Mucosa of rectum (tissue), 2 donors: ENCODE measurements around the gene AMOT.

ENCODE experiments used
- H3K27ac ChIP-seq, 2 donors: one replicate each; pipeline ENCODE4 v1.7.0; 2013; ENCODE audit warnings: inconsistent platforms in 2 of 2, low read depth in 2 of 2, low read length in 2 of 2
- H3K27me3 ChIP-seq, 2 donors: one replicate each; pipeline ENCODE4 v1.7.0; 2013; ENCODE audit warnings: low read length in 2 of 2; ENCODE audit not compliant: control insufficient read depth in 2 of 2, insufficient read depth in 2 of 2
- H3K36me3 ChIP-seq, 2 donors: one replicate each; pipeline ENCODE4 v1.7.0; 2013; ENCODE audit warnings: low read length in 2 of 2; ENCODE audit not compliant: control insufficient read depth in 2 of 2, insufficient read depth in 2 of 2
- H3K4me1 ChIP-seq, 2 donors: one replicate each; pipeline ENCODE4 v1.7.0; 2013; ENCODE audit warnings: low read length in 2 of 2, mild to moderate bottlenecking in 1 of 2; ENCODE audit not compliant: control insufficient read depth in 2 of 2, insufficient read depth in 2 of 2
- H3K4me3 ChIP-seq, 2 donors: one replicate each; pipeline ENCODE4 v1.7.0; 2013; ENCODE audit warnings: low read length in 2 of 2
- H3K9ac ChIP-seq, 2 donors: one replicate each; pipeline ENCODE4 v1.7.0; 2013; ENCODE audit warnings: low read length in 2 of 2, low read depth in 1 of 2, mild to moderate bottlenecking in 1 of 2
- H3K9me3 ChIP-seq, 2 donors: one replicate each; pipeline ENCODE4 v1.7.0; 2013; ENCODE audit warnings: low read length in 2 of 2; ENCODE audit not compliant: control insufficient read depth in 2 of 2
- donor health status: healthy.
- donor health status: Normal muscosa, but diverticular disease.

Gene AMOT, protein sequence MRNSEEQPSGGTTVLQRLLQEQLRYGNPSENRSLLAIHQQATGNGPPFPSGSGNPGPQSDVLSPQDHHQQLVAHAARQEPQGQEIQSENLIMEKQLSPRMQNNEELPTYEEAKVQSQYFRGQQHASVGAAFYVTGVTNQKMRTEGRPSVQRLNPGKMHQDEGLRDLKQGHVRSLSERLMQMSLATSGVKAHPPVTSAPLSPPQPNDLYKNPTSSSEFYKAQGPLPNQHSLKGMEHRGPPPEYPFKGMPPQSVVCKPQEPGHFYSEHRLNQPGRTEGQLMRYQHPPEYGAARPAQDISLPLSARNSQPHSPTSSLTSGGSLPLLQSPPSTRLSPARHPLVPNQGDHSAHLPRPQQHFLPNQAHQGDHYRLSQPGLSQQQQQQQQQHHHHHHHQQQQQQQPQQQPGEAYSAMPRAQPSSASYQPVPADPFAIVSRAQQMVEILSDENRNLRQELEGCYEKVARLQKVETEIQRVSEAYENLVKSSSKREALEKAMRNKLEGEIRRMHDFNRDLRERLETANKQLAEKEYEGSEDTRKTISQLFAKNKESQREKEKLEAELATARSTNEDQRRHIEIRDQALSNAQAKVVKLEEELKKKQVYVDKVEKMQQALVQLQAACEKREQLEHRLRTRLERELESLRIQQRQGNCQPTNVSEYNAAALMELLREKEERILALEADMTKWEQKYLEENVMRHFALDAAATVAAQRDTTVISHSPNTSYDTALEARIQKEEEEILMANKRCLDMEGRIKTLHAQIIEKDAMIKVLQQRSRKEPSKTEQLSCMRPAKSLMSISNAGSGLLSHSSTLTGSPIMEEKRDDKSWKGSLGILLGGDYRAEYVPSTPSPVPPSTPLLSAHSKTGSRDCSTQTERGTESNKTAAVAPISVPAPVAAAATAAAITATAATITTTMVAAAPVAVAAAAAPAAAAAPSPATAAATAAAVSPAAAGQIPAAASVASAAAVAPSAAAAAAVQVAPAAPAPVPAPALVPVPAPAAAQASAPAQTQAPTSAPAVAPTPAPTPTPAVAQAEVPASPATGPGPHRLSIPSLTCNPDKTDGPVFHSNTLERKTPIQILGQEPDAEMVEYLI

DNA sequence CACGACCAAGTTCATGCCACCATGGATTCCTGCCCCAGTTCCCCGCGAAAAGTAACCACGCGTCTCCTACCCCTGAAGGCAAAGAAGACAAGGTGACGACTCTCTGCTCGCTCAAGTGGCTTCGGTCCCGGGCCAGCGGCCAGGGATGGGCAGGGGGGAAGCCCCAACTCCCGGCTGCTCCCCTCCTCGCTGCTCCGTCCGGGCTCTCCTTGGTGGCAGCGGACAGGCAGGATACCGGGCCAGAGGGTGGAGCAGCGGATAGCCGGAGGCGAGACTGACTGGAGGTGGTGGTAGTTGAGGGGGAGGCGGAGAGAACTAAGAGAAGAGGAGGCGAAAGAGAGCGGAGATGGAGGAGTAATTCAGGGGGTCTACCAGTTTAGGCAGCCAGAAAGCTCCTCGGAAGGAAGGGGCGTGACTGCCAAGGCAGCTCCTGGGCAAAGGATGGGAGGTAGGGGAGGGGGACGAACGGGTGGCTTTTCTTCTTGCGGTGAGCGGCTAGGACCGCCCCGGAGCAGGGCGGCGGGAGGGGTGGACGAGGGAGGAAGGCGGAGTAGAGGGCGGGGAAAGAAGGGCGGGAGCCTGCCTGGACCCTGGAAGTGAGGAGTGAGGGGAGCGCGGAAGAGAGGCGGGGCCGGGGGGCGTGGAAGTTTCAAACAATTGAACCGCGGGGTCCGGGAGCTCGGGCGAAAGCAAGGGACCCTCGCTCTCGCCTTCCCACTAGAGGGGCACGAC is at the start of gene AMOT:
Gene AMOT, minus strand, starts transcription at position 450 of the 732 bp plus-strand sequence. CDS start 17,705 bp downstream, outside the sequence.
- H3K27me3 ChIP-seq = no peaks in the 10 kb centered on the region
- peak within 1 kb of the TSS; percentile 84 to 86 for H3K27ac ChIP-seq

DNA sequence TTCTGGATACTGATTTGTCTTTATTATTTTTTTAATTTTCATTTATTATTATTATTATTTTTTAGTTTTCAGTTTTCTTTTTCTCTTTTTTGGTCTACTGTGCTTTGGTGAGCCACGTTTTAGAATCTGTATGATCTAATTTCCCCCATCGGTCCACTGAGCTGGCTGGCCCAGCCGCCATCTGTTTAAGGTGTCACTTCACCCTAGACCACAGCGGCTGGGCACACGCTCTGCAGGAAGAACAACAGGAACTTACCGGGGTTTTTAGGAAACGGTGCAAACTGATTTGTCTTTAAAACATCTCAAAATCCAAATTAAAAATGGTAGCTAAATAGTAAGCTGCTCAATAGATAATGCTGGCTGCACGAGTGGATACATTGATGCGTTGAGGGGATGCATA is 48.8 kb upstream of the AMOT start:
- Histone ChIP-seq H3K4me1 (no peaks in the 10 kb centered on the region), H3K9me3 (no peaks in the 10 kb centered on the region), H3K27ac (no peak overlapping the region), H3K27me3 (peaks cover 0 to 2% of the 10 kb centered on the region in 2 donors), H3K4me3 (no peak overlapping the region), H3K36me3 (no peaks in the 10 kb centered on the region), H3K9ac (no peak overlapping the region)

More for the DNA sequence above, at the start of gene AMOT:
- Histone ChIP-seq H3K4me3 (peak within 1 kb of the TSS; percentile 59 to 90), H3K9me3 (no peaks in the 10 kb centered on the region), H3K4me1 (peaks cover 3 to 9% of the 10 kb centered on the region in 2 donors), H3K36me3 (no peaks in the 10 kb centered on the region), H3K9ac (peak within 1 kb of the TSS; percentile 52 to 71)

DNA sequence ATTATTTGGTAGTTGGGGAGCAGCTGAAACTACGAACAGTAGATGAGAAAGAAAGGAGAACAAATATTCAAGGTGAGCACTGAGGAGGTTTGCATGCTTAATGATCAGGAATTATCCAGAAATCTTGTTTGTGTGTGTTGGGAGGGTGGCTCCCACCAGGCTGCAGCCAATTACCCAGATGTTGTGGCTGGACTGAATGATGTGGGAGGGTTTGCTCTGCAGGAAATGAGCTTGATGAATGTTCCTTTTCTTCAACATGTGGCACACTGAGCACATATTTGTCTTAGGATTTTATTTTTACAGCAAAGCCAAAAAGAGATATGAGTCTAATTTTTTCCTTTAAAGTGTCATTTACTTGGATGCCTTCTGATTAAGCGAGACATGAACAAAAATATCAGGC is 48.3 kb upstream of the AMOT start:
- no peak overlapping the region for H3K4me3 ChIP-seq
- no peaks in the 10 kb centered on the region for H3K4me1 ChIP-seq
- H3K36me3 ChIP-seq = no peaks in the 10 kb centered on the region
- H3K27ac ChIP-seq = no peak overlapping the region
- H3K27me3 ChIP-seq = peaks cover 0 to 2% of the 10 kb centered on the region in 2 donors
- H3K9ac ChIP-seq = no peak overlapping the region
- no peaks in the 10 kb centered on the region for H3K9me3 ChIP-seq

DNA sequence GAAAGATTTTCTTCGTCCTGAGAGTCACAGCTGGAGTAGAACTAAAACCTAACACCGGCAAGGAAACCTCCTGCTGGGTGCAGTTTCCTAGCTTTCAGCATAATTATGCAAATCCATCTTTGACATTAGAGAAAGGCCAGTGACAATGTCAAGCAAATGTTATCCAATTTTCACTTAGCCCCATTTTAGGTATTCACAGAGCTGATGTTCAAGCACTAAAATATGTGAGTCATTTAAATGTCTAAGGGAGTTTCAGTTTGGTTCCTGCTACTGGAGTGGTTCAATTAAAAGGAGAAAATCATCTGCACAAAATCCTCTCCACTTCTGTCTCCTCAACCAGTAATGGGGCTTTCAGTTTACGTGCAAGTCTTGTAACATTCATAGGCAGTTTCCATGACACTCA is 37.1 kb upstream of the AMOT start:
- Histone ChIP-seq H3K4me1 (no peaks in the 10 kb centered on the region), H3K27me3 (peaks cover 0 to 6% of the 10 kb centered on the region in 2 donors), H3K9me3 (no peaks in the 10 kb centered on the region), H3K36me3 (no peaks in the 10 kb centered on the region), H3K27ac (no peak overlapping the region), H3K9ac (no peak overlapping the region), H3K4me3 (no peak overlapping the region)

DNA sequence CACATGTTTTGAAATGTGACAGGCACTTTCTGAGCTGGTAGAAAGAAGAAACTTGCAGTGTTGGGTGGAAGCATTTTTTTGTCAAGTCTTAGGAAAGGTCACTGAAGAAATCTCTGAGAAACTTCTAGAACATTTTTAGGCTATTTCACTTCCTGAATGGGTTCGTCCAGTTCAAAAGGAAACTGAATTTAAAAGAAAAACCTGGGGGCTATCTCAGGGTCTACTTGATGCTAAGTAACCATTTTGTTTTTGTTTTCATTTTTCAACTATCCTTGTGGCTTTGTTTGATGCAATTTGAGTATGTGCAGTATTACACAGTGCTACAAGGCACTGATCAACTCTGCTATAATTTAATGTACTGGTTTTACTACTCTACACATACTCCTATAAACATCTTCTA is 34.0 kb upstream of the AMOT start:
- Histone ChIP-seq H3K9me3 (no peaks in the 10 kb centered on the region), H3K27ac (no peak overlapping the region), H3K4me3 (no peak overlapping the region), H3K9ac (no peak overlapping the region), H3K36me3 (no peaks in the 10 kb centered on the region), H3K27me3 (peaks cover 0 to 1% of the 10 kb centered on the region in 2 donors), H3K4me1 (no peaks in the 10 kb centered on the region)

DNA sequence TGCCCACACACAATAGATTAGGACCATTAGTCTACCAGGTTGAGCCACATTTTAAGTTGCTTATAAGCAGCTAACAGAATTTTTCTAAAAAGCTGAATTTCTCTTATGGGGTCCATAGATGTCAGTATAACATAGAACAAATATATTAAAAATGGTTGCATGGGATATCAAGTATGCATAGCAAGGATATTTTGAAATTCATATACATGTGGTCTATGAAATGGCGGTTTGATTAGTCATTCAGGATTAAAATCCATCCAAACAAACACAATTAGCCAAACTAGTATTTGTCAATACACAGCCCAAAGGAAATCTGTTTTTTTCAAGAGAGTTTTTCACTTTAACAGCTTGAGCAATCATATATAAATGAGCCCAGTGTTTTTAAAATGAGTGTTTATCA is 33.5 kb upstream of the AMOT start:
- H3K27ac ChIP-seq = no peak overlapping the region
- H3K4me1 ChIP-seq = no peaks in the 10 kb centered on the region
- no peaks in the 10 kb centered on the region for H3K9me3 ChIP-seq
- no peak overlapping the region for H3K9ac ChIP-seq
- no peaks in the 10 kb centered on the region for H3K36me3 ChIP-seq
- no peaks in the 10 kb centered on the region for H3K27me3 ChIP-seq
- H3K4me3 ChIP-seq = no peak overlapping the region

DNA sequence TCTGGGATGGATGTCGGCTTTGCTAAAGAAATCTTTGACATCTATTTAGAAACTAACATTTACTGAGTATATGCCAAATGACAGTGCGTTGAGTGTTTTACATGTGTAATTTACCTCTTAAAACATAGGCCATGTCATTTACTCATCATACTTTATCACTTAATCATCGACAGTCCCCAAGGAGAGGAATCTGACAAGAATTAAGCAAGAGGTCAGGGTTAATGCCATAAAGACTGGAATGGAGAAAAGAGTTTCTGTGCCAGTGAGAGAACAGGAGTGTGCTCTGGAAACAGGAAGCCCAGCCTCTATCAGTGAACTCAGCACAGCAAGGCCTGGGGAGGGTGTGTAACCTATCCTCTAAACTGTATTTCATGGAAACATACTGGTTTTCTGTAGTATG is 28.0 kb upstream of the AMOT start:
- H3K27ac ChIP-seq = no peak overlapping the region

DNA sequence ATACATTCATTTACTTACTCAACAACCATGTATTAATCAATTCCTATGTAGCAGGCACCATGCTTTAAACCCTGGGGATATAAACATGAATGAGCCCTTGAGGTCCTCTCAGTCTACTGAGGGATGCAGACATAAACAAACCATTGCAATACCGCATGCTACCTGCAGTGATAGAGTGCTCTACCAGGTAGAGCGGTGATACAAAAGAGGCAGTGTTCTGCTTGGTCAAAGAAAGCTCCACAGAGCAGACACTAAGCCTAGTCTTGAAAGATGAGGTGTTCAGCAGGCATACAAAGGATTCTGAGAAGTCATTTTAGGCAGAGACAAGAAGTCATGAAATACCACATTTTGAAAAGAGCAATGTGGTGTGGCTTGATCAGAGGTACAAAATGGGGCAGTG is 26.9 kb upstream of the AMOT start:
- Histone ChIP-seq H3K4me1 (no peaks in the 10 kb centered on the region), H3K9me3 (no peaks in the 10 kb centered on the region), H3K36me3 (no peaks in the 10 kb centered on the region), H3K27ac (no peak overlapping the region), H3K4me3 (no peak overlapping the region), H3K27me3 (peaks cover 3% of the 10 kb centered on the region in 2 donors), H3K9ac (no peak overlapping the region)

More for the DNA sequence above, 28.0 kb upstream of the AMOT start:
- no peak overlapping the region for H3K9ac ChIP-seq
- H3K4me1 ChIP-seq = no peaks in the 10 kb centered on the region
- no peaks in the 10 kb centered on the region for H3K9me3 ChIP-seq
- H3K36me3 ChIP-seq = no peaks in the 10 kb centered on the region
- H3K4me3 ChIP-seq = no peak overlapping the region
- peaks cover 3% of the 10 kb centered on the region in 2 donors for H3K27me3 ChIP-seq

DNA sequence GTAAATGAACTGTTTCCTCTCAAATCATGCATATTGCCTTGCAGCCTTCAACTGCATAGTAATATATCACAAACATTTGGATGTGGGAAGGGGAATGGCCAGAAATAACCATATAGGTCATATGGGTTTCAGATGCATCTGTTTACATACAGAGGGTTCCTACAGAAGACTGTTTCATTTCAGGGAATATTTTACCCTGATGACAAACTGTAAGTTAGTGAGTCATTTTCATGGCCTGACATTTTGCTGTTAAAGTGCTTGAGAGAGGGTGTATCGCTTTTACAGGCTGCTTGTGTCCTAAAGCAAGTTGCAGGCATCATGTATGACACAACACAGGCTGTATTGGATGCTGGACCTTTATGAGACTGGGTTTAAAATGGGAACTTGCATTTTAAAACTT is 25.5 kb upstream of the AMOT start:
- Histone ChIP-seq H3K4me3 (no peak overlapping the region), H3K9ac (no peak overlapping the region), H3K4me1 (no peaks in the 10 kb centered on the region), H3K36me3 (no peaks in the 10 kb centered on the region), H3K27me3 (peaks cover 3% of the 10 kb centered on the region in 2 donors), H3K27ac (no peak overlapping the region), H3K9me3 (no peaks in the 10 kb centered on the region)
